Endothelial cell of umbilical vein (primary cell): Measurements from ENCODE around the gene FILIP1L. TPM values are rescaled to one million over a fixed set of nuclear protein-coding genes. Genes with fewer than 3 reads are reported as not detected.

Experiments
- BruUV-seq: library from RNA; stranded (reverse); fragments of 400-500 nt; replicated peaks from 2 replicates; lab custom pipeline; 2021; lab: Mats Ljungman, UMichigan
- CTCF ChIA-PET: fragments of 300-600, 350-600 bp; sonication (Branson Sonifier 250); formaldehyde crosslinking; loops from one replicate; lab custom pipeline; 2021; ENCODE audit warnings: antibody characterized with exemption, inconsistent platforms; lab: Charles Lee
- POLR2A ChIA-PET: fragments of 300-600, 350-600 bp; sonication (Branson Sonifier 250); formaldehyde crosslinking; loops from one replicate; lab custom pipeline; 2021; ENCODE audit warnings: antibody characterized with exemption, inconsistent platforms; lab: Charles Lee
- DNase-seq: peaks from one replicate; pipeline ENCODE4 v3.0.0-alpha.2; 2011; ENCODE audit warnings: low read depth, low spot score
- FAIRE-seq: peaks from 2 replicates; lab custom pipeline; 2011; peaks lifted over from hg19 to GRCh38; lab: Jason Lieb, UNC
- H2AFZ ChIP-seq: 2 replicates; pipeline ENCODE4 v1.6.0; 2012; ENCODE audit warnings: low read depth, low read length, control low read depth, inconsistent platforms
- H3K27ac ChIP-seq: 2 replicates; pipeline ENCODE4 v1.5.1; 2011; ENCODE audit warnings: low read depth, mild to moderate bottlenecking, control low read depth, low read length, moderate library complexity; ENCODE audit not compliant: insufficient read depth
- H3K27me3 ChIP-seq, 2 experiments: 2 replicates each; pipeline versions ENCODE4 v1.6.0 to v1.6.1; 2011; ENCODE audit warnings: low read length in 2 of 2, mixed read lengths in 1 of 2; ENCODE audit not compliant: control insufficient read depth in 2 of 2, insufficient read depth in 2 of 2
- H3K36me3 ChIP-seq, 2 experiments: 2 replicates in 1 of 2; 3 replicates in 1 of 2; pipeline ENCODE4 v1.5.1; 2011; ENCODE audit warnings: low read length in 2 of 2, mild to moderate bottlenecking in 1 of 2, moderate library complexity in 1 of 2; ENCODE audit not compliant: control insufficient read depth in 2 of 2, insufficient read depth in 2 of 2; ENCODE audit errors: extremely low read depth in 1 of 2
- H3K4me1 ChIP-seq: 3 replicates; pipeline ENCODE4 v1.5.1; 2011; ENCODE audit warnings: mild to moderate bottlenecking, low read length; ENCODE audit not compliant: control insufficient read depth, insufficient read depth; ENCODE audit errors: extremely low read depth
- H3K4me2 ChIP-seq: 2 replicates; pipeline ENCODE4 v1.6.1; 2011; ENCODE audit warnings: low read length, control low read depth, mixed read lengths; ENCODE audit not compliant: insufficient read depth
- H3K4me3 ChIP-seq, 3 experiments: fragments of 200-600 bp in 1 of 3; sonication (generic), shearing (Covaris generic) in 1 of 3; replicated peaks in 1 of 3; 2 replicates each; pipeline ENCODE4 v1.5.1; 2011 to 2016; ENCODE audit warnings: control low read depth in 3 of 3, low read length in 3 of 3, mild to moderate bottlenecking in 2 of 3, inconsistent platforms in 1 of 3, low read depth in 1 of 3, moderate library complexity in 1 of 3; ENCODE audit not compliant: insufficient read depth in 1 of 3
- H3K79me2 ChIP-seq: 2 replicates; pipeline ENCODE4 v1.6.0; 2012; ENCODE audit warnings: low read length, inconsistent platforms; ENCODE audit not compliant: control insufficient read depth, insufficient read depth
- H3K9ac ChIP-seq: replicated peaks from 2 replicates; pipeline ENCODE3; 2011; ENCODE audit warnings: low read length, control low read depth; ENCODE audit not compliant: insufficient read depth; ENCODE audit errors: extremely low read depth
- H3K9me1 ChIP-seq: replicated peaks from 3 replicates; pipeline ENCODE4 v1.6.0; 2011; ENCODE audit warnings: mild to moderate bottlenecking, low read length; ENCODE audit not compliant: control insufficient read depth, insufficient read depth; ENCODE audit errors: extremely low read depth
- H3K9me3 ChIP-seq: replicated peaks from 2 replicates; pipeline ENCODE4 v1.5.1; 2012; ENCODE audit warnings: low read length, inconsistent platforms; ENCODE audit not compliant: control insufficient read depth, insufficient read depth
- H4K20me1 ChIP-seq: replicated peaks from 2 replicates; pipeline ENCODE3; 2011; ENCODE audit warnings: mild to moderate bottlenecking, low read length; ENCODE audit not compliant: control insufficient read depth, insufficient read depth; ENCODE audit errors: extremely low read depth
- EZH2 ChIP-seq: IDR thresholded peaks from 2 replicates; pipeline ENCODE4 v1.6.1; 2012; ENCODE audit warnings: borderline replicate concordance, low read depth, mild to moderate bottlenecking, moderate library complexity, low read length, inconsistent platforms; ENCODE audit not compliant: severe bottlenecking
- FOS ChIP-seq: IDR thresholded peaks from 2 replicates; pipeline ENCODE4 v1.6.1; 2011; ENCODE audit warnings: mild to moderate bottlenecking, low read length, moderate library complexity, borderline replicate concordance; ENCODE audit not compliant: insufficient read depth
- GATA2 ChIP-seq: IDR thresholded peaks from 2 replicates; pipeline ENCODE4 v1.7.0; 2011; ENCODE audit warnings: low read depth, mild to moderate bottlenecking, moderate library complexity, mixed read lengths, low read length; ENCODE audit not compliant: insufficient read length, insufficient read depth
- JUN ChIP-seq: IDR thresholded peaks from 2 replicates; pipeline ENCODE4 v1.6.1; 2011; ENCODE audit warnings: borderline replicate concordance, low read depth; ENCODE audit not compliant: insufficient read length, insufficient read depth
- MYC ChIP-seq: IDR thresholded peaks from one replicate; pipeline ENCODE4 v1.6.1; 2011; ENCODE audit warnings: mild to moderate bottlenecking, low read depth, low read length
- POLR2A ChIP-seq: IDR thresholded peaks from 2 replicates; pipeline ENCODE4 v1.6.1; 2012; ENCODE audit warnings: low read depth, mild to moderate bottlenecking, control low read depth, low read length
- POLR2AphosphoS5 ChIP-seq: IDR thresholded peaks from 2 replicates; pipeline ENCODE4 v1.6.1; 2012; ENCODE audit warnings: low read depth, mild to moderate bottlenecking, control low read depth, low read length, moderate library complexity; ENCODE audit not compliant: insufficient read depth
- dilution Hi-C: fragments of 300-500 bp; cut with MboI; formaldehyde crosslinking; loops from one replicate; pipeline ENCODE4 v1.15.0; 2019; ENCODE audit warnings: low sequenced_read_pairs; ENCODE audit not compliant: extremely low pct_ligation_motif_present
- intact Hi-C: fragments of 100-400 bp; cut with micrococcal nuclease; formaldehyde crosslinking; loops from one replicate; pipeline ENCODE4 v1.10.0; 2022
- polyA plus RNA-seq, 4 experiments: library from polyadenylated mRNA; depleted of rRNA in 3 of 4; stranded (reverse) in 3 of 4; unstranded in 1 of 4; fragments of >200 nt; gene quantifications; 2 replicates each; pipeline versions ENCODE4 v1.2.1 to v1.2.3, GENCODE V29; 2011 to 2012; ENCODE audit warnings: missing spikeins in 1 of 4
- total RNA-seq: library from RNA; stranded (reverse); gene quantifications from 2 replicates; pipeline ENCODE4 v1.2.3, GENCODE V29; 2021
- TF ChIP-seq, protein P1 (sequence below), 2 donors: IDR thresholded peaks; 1 replicate in 1 of 2; 2 replicates in 1 of 2; pipeline ENCODE4 v1.5.1; 2011; ENCODE audit warnings: low read length in 2 of 2, mild to moderate bottlenecking in 2 of 2, moderate library complexity in 2 of 2, control low read depth in 1 of 2, inconsistent platforms in 1 of 2, low read depth in 1 of 2; ENCODE audit not compliant: insufficient read depth in 1 of 2; ENCODE audit errors: extremely low read depth in 1 of 2
- TF ChIP-seq, protein P2 (sequence below): IDR thresholded peaks from 2 replicates; pipeline ENCODE4 v1.6.1; 2011; ENCODE audit not compliant: insufficient read depth, insufficient read length

The FILIP1L gene
- total and polyA plus RNA-seq, 2 donors (not counting 3 experiments of a cell fraction or from before 2014, with no cell fraction given): 26.0 to 29.9 TPM

- POLR2A ChIA-PET: no interaction called here
Observed at GRCh38 chr3:99954914-99955644, 159.2 kb downstream of the FILIP1L start.

More at GRCh38 chr3:99954914-99955644, 159.2 kb downstream of the FILIP1L start:
- H3K4me3 ChIP-seq: no peak overlapping the region
- dilution Hi-C loops (no loop called here), intact Hi-C loops (no loop called here)
- no peak overlapping the region for H3K27ac ChIP-seq
- no peaks in the 10 kb centered on the region for H3K9me1 ChIP-seq
- H3K9me3 ChIP-seq: no peaks in the 10 kb centered on the region
- no peak overlapping the region for H3K9ac ChIP-seq
- no peaks in the 10 kb centered on the region for H3K4me1 ChIP-seq
- TF ChIP-seq FOS (no peak), EZH2 (no peak), JUN (no peak), MYC (no peak), POLR2AphosphoS5 (no peak), GATA2 (no peak), POLR2A (no peak)
- TF ChIP-seq, protein P1, sequence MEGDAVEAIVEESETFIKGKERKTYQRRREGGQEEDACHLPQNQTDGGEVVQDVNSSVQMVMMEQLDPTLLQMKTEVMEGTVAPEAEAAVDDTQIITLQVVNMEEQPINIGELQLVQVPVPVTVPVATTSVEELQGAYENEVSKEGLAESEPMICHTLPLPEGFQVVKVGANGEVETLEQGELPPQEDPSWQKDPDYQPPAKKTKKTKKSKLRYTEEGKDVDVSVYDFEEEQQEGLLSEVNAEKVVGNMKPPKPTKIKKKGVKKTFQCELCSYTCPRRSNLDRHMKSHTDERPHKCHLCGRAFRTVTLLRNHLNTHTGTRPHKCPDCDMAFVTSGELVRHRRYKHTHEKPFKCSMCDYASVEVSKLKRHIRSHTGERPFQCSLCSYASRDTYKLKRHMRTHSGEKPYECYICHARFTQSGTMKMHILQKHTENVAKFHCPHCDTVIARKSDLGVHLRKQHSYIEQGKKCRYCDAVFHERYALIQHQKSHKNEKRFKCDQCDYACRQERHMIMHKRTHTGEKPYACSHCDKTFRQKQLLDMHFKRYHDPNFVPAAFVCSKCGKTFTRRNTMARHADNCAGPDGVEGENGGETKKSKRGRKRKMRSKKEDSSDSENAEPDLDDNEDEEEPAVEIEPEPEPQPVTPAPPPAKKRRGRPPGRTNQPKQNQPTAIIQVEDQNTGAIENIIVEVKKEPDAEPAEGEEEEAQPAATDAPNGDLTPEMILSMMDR (IDR thresholded peaks at IDR 0.05; ENCODE audit: extremely low read depth in 1 of 2, insufficient read depth in 1 of 2, low read depth in 1 of 2, low read length in 2 of 2): no peak
- TF ChIP-seq, protein P2, sequence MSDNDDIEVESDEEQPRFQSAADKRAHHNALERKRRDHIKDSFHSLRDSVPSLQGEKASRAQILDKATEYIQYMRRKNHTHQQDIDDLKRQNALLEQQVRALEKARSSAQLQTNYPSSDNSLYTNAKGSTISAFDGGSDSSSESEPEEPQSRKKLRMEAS: no peak
- no peaks in the 10 kb centered on the region for H3K27me3 ChIP-seq
- no TSS peak for BruUV-seq
- H4K20me1 ChIP-seq: no peaks in the 10 kb centered on the region
- DNase-seq: no peak
- H3K4me2 ChIP-seq: no peak overlapping the region
- H2AFZ ChIP-seq: no peak overlapping the region
- no peak for FAIRE-seq
- CTCF ChIA-PET: interaction anchor here (1.4 to 1.6 kb wide), 2 partner anchors 10 to 19 kb away, joined by 3 to 4 read pairs; no protein-coding TSS in a partner anchor
- H3K79me2 ChIP-seq: no peaks in the 10 kb centered on the region
- no peaks in the 10 kb centered on the region for H3K36me3 ChIP-seq
